T-helper 9 cell (primary cell): ENCODE data around the gene ZNF664.

Experiments
- DNase-seq: peaks from one replicate; pipeline ENCODE4 v3.0.0-alpha.2; 2020

ZNF664 gene

DNA sequence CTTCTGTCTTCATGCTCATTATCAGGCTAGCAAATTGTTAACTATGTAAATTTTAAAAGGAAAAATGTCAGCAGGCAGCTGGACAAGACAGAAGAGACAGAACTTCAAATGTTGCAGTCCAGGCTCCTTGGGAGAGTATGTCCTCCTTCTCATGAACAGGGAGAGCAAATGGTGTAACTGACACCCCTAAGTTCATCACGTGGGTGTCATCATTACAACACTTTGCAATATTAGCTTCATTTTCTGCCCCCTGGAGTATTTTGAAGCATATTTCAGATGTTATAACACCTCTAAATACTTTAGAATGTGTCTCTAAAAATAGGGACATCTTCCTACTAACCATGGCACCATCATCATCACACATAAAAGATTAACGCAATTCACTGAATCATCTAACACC lies 62.1 kb downstream of the ZNF664 start:
- no peak for DNase-seq

DNA sequence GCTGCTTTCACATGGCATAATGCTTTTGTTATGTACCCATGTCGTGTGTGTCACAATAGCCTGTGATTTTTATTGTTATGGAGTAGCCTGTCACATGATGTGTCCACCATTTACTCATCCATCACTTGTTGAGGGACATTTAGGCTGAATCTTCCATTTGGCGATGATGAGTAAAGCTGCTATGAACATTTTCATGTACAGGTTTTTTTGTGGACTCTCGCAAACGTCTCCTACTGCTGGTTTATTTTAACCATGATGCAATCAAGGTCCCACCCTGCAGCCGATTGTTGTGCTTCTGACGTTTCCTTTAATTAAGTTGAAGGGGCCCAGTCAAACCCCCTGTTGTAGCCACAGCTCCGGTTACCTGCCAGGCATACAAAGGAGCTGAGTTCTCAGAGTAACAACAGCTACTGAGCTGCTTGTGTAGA lies 63.2 kb downstream of the ZNF664 start:
- DNase-seq, result no peak

DNA sequence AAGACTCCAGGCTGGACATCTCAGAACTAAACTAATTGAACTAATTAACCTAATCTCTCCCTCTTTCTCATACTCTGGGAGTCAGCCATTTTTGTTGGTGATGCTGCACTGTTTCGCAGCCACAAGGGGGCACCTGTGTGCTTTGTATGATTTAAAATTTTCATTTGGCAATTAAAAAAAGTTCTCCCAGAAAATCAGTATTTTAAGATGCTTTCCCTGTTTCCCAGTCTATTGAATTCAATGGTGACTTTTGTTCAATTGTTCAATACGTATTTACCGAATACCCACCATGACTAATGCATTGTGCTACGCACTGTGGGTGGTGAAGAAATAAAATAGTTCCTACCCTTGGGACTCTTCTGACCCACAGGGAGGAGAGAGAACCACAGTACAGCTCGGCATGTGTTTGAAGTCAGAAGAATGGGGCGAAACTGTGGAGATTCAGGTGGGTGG lies 63.7 kb downstream of the ZNF664 start:
- peak; percentile 37 for DNase-seq

DNA sequence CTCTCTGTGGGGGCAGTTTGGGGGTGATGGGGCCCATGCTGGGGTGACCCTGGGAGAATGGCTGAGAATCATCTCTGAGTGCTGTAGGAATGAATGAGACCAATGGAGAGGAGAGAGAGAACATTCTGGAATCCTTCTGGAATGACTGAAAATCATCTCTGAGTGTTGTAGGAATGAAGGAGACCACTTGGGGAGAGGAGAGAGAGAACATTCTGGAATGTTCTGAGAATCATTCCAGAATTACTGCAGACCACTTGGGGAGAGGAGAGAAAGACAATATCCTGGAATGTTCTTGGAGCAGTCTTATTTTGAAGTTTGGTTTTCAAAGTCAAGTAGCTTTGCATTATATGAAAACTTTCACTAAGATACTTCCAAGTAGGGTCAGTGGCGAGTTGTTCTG lies 64.3 kb downstream of the ZNF664 start:
- no peak for DNase-seq

DNA sequence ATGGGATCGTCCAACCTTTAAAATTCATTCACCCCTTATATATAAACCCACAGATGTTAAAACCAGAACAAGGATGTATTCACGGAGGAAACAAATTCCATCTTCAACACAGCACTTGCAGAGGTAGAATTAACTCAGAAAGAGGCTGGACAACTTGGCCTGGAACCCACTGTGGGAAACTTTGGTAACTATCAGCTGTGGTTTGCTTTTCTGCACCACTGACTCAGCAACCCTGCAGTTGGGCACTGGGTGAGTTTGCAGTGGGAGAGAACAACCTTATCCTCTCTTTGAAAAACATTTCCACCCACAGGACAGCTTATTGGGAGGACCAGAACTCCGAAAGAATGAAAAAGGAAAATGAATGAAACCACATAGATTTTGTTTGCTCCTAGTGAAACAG lies 66.3 kb downstream of the ZNF664 start:
- no peak for DNase-seq

DNA sequence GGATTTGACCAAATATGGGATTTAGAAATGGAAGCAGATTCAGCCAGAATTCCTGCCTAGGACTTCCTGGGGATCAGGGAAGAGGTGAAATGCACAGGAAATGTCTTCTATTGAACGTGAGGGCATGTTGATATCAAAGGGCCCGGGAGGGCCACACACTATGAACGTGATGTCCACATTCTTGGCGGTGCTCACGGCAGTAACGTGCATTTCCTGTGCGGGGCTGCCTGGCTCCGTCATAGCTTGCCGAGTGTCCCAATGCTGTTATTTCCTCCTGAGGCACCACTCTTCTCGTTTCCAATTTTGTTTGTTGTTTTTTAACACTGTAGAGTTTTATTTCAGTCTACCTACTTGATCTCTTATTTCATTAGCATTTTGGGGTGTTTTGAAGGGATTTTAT lies 67.3 kb downstream of the ZNF664 start:
- no peak for DNase-seq

DNA sequence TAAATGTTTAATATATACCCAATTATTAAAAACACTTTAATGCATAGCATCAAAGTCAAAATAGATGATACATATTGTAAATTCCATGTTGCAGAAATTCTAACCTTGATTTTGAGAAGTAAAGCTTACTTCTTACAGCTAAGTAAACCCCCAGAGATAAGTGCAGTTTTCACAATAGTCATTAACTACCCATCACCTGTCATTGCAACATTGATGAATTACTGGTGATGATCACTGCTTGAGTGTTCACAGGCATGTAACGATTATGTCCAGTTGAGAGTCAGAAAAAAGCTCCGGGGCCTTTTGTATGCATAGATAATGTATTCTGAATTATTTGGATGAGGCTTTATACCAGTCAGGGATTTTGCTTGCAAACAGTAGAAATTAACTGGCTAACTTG lies 67.7 kb downstream of the ZNF664 start:
- no peak for DNase-seq

DNA sequence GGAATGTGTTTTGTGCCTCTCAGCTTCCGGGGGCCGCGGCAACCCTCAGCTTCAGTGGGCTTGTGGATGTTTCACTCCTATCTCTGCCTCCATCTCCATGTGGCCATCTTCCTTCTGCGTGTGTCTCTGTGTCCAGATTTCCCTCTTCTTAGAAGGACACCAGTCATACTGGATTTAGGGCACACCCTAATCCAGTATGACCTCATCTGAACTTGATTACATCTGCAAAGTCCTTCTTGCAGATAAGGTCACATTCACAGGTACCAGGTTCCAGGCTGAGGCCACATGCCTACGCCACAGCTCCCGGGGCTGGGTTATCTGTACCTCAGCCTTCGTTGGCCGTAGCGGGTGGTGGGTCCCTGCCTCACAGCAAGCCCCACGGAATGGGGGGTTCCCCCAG lies 68.9 kb downstream of the ZNF664 start:
- no peak for DNase-seq

DNA sequence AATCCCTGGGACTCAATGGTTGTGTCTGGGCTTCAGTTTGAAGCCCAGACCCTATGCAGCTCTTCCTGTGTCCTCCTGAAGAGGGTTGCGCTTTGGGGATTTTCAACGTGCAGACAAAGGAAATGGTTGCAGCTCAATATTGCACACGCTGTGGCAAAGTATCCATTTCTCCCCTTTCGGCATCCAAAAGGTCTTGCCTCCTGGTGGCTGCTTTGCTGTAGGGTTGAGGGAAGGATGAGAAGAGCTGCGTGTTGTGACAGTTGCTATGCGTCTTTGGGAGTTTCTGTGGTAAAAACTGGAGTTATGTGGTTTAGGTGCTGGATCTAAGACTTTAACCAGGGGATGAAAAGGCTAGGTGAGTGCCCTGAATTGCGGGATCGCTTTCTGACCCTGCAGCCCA lies 71.0 kb downstream of the ZNF664 start:
- no peak for DNase-seq

DNA sequence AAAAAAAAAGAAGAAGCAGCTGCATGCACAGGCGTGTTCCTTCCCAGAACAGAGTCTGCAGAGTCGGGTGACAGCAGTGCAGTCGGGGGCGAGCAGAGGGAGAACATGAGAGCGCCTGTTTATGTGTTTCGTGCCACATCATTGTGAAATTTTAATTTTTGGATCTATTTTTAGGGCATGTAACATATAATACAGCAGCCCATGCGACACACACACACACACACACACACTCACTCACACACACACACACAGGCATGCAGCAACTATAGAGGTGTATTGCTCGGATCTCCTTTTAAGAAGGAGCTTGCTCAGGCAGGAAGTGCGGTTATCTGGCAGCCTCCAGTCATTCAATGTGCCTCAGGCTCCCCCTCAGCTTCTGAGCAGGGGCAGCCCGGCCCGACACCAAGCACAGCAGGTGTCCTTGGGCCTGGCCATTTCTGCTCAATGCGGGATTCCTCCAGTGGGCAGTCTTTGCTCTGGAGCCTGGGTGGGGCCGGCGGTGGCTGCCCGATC lies 71.8 kb downstream of the ZNF664 start:
- no peak for DNase-seq

DNA sequence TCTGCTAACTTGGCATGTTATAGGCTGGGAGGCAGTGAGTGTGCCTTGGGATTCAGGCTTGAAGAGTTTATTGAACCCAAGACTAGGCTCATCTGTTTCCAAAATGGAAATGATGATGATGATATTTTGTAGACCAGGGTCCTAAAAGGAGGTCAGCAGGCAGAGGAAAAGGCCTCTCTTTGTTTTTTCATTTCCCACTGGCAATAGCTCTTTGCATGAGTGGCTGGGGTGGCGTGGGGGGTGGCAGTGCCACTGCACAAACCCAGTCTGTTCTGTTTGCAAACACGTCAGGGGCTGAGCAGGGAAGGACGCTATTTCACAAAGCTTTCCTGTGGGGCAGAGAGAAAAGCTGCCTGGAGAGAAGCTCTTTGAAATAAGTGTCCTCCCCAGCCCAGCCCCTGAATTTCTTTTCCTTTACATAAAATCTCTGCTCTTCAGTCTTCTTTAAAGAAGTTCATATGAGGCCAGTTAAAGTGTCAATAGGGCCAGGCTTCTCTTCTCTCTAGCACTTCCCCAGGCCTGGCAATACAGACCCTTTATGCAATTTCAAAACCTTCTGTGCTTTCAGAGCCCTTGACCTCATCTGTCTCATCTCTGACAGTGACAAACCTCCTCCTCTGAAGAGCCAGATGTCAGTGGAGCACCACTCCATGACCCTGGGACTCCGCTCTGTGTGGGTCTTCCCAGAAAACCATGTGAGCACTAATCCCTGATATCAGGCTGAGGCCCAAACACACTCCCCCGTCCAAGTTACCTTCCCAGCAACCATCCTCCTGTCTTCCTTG lies 72.8 kb downstream of the ZNF664 start:
- no peak for DNase-seq

DNA sequence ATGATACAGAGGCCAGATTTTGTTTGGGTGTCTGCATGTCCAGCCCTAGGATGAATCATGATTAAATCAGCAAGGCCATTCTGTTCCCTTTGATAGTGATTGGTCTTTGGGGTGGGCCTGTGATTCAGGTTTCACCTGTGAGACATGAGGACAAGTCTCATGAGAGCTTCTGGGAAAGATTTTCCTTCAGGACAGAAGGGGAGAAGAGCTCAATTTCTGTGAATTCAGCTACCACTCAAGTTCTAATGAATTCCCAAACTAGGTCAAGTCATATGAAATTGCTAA lies 73.4 kb downstream of the ZNF664 start:
- DNase-seq, result no peak

DNA sequence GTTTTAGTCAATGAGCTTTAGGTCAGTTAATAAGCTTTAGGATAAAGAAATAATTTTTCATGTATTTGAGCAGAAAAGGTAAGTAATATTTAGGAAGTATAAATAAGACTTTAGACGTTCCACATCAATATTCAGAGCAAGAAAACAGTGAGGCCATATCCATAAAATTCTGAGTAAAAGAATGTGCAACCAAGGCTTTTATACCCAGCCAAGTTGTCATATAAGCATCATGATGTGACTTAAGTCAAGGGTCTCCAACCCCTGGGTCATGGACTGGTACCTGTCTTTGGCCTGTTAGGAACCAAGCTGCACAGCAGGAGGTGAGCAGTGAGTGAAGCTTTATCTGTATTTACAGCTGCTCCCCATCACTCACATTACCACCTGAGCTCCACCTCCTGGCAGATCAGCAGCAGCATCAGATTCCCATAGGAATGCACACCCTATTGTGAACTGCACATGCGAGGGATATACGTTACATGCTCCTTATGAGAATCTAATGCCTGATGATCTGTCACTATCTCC lies 74.1 kb downstream of the ZNF664 start:
- DNase-seq, result no peak

DNA sequence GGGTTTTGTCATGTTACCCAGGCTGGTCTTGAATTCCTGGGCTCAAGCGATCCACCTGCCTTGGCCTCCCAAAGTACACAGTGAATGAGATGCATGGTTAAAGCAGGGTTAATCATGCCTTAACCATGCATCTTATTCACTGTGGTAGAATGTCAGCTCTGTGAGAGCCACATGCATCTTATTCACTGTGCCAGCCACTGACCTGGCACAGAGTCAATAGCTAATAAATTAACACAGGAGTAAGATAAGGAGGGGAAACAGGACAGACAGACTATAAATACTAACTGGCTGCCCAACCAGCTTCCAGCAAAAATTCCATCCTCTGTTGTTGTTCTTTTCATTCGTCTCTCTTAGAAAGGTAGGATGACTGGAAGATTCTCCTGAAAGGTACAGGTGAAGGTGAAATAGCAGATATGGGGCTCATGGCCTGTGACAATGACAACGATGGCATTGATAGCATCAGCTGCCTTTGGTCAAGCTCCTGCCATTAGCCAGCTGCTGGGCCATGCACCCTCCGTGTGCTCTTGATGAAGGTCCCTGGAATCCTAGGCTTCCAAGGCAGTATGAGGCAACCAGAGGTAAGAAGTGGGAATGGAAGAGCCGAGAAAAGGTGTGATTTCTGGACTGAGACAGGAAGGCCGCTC lies 76.6 kb downstream of the ZNF664 start:
- DNase-seq, result no peak

DNA sequence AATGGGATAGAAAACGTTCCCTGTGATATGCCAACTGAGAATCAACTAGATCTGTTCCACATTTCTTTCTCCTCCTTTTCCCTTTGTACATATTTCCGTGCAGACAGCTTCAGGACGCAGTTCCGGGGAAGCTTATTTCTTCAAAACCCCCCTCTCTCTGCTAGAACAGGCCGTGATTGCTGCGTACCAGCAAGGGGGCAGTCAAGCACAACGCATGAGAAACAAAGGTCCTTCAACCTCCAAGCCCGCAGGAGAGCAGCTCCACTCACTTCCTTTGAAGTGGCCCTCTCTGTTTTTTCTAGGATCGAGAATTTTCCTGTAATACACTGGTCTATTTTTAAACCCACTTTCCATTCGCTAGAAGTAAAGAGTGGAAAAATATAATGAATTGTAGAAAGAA lies 80.8 kb downstream of the ZNF664 start:
- DNase-seq, result no peak

DNA sequence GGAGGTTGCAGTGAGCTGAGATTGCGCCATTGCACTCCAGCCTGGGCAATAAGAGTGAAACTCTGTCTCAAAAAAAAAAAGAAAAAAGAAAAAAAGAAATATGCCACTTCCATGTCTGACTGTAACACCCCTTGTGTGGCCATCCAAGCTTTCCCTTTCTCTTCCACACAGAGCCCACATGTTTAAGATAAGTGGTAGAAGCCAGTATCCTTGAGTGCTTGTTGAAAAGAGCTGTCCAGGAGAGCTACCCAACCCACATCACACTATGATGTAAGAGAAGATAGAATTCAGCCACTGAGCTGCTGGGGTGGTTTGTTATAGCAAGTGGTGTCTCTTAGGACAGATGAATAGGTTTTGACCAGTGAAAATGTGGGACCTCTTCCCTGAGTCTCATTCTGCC lies 82.1 kb downstream of the ZNF664 start:
- no peak for DNase-seq

DNA sequence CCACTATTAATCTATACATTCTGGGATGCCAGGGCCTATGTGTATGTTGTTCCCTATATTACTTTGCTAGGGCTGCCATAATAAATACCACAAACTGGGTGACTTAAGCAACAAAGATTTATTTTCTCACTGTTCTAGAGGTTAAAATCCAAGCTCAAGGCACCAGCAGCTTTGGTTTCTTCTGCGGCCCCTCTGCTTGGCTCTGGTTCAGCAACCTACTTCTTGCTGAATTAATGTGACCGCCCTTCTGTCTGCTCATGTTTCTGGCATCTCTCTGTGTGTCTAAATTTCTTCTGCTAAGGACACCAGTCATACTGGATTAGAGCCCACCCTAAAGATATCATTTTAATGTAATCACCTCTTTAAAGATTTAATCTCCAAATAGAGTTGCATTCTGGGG lies 84.7 kb downstream of the ZNF664 start:
- DNase-seq, result no peak

DNA sequence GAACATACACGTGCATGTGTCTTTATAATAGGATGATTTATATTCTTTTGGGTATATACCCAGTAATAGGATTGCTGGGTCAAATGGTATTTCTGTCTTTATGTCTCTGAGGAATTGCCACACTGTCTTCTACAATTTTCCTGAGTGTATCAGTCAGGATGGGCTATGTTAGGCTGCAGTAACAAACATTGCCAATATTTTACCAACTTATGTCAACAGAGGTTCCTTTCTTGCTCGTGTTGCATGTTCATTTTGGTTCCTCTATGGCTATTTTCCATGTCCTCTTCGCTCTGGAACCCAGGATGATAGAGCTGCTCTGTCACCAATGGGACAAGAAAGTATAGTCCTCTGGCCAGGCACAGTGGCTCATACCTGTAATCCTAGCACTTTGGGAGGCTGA lies 86.7 kb downstream of the ZNF664 start:
- DNase-seq, result no peak
